ENCODE data around the gene RTBDN.

Gene RTBDN

DNA sequence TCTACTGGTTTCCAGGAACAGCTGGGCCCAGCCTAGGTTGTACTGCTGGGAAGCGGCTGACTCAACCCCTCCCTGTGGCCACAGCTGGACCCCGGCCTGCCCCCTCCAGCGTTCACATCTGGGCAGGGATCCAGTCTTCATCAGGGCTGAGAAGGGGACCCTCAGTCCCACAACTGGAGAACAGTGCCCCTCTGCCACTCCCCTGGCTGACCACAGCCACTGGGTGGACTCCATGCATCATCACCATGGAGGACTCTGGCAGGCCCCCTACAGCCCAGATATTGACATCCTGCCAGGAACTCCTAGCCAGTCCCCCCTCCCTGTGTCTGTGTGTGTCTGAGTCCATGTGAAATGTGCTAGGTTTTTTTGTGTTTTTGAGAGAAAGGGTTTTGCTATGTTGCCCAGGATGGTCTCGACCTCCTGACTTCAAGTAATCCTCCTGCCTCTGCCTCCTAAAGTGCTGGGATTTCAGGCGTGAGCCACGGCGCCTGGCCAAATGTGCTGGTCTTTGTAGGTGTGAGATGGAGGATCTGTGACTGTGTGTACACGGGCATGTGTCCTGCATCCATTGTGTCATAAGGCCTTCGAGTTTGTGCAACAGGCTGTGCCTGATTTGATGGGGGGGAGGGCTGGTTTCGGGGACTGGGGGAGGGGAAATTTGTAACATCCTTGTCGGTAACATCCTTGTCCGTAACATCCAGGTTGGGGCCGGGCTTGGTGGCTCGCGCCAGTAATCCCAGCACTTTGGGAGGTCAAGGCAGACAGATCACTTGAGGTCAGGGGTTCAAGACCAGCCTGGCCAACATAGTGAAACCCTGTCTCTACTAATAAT is 55.0 kb downstream of the RTBDN start:
- DNase-seq (ENCODE audit: low spot score), result no peak

DNA sequence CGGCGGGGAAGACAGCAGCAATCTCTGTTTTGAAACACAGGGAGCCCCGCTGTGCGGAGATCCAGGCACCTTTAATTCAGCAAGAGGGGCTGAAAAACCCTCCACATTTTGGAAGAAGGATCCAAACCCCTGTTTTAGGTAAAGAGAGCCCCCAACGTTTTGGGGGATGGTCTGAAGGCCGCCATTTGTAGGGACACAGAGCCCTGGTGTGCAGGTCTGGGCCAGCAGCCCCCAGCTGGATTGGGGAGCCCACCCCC is 55.5 kb downstream of the RTBDN start:
- no peak for DNase-seq (ENCODE audit: low spot score)

DNA sequence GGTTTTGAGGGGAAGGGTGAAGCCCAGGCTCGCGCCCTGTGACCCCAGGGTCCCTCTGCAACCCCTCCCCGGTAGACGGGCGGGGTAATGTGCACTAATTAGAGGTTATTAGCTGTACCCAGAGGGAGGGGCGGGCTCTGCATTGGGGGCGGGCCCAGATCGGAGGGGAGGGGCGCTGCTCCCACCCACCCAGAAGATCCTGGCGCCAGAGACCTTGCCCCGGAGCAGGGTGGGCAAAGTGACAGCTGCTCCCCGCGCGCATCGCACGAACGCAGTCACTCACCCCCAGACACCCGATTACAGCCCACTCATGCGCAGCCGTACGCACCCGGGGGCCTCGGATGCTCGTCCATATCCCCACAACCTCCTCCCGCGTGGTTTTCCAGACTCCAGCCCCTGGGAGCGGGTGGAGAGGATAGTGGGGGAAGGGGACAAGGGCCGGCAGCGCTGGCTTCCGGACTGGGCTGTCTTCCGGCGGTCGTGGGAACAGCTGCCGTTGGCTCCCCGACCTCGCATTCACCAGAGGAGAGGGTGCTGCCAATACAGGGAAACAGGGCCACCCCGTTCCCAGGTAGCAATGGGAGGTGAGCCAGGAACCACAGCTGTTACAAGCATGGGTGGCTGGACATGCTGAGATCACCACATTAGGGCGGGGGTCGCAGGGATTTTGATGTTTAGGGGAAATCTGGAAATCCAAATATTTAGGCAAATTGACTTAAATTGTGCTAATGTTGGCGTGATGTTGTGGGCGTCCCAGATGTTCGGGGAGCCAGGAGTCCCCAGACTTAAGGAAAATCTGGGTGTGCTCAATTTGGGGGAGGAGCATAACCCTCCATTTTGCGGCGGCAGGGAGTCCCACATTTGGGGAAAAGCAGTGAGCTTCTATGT is 56.1 kb downstream of the RTBDN start:
- peak; percentile 43 for DNase-seq (ENCODE audit: low spot score)

DNA sequence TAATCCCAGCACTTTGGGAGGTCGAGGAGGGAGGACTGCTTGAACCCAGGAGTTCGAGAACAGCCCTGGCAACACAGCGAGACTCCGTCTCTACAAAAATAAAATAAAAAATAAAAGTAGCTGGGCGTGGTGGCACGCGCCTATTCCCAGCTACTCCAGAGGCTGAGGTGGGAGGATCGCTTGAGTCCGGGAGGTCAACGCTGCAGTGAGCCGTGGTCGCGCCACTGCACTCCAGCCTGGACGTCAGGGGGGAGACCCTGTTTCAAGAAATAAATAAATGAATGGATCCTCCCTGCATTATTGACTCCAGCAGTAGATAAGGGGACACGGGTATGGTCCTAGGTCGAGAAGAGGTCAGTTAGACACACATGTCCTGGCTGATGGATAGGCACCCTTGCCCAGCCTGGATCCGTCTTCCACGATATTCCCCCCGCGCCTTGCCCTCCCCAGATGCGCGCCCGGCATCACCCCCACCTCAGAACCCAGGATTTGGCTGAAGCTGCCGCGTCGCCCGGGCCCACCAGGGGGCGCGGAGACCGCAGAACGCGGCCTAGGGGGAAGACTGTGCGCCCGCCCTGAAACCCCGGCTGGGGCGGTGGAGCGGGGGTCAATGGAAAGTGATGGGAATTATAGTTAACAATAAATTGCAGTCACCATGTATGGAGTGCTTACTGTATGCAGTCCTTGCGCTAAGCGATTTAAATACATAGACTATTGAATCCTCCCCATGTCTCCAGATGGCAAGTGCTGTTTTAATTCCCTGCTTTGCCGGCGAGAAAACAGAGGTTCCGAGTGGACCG is 57.0 kb downstream of the RTBDN start:
- DNase-seq (ENCODE audit: low spot score), result peak; percentile 83
